ENCODE data around the gene AFTPH. TPM values are rescaled to one million over a fixed set of nuclear protein-coding genes. Genes with fewer than 3 reads are reported as not detected.

Gene AFTPH
- total RNA-seq, 1 experiment from 2014 or later, result 13.5 TPM

DNA sequence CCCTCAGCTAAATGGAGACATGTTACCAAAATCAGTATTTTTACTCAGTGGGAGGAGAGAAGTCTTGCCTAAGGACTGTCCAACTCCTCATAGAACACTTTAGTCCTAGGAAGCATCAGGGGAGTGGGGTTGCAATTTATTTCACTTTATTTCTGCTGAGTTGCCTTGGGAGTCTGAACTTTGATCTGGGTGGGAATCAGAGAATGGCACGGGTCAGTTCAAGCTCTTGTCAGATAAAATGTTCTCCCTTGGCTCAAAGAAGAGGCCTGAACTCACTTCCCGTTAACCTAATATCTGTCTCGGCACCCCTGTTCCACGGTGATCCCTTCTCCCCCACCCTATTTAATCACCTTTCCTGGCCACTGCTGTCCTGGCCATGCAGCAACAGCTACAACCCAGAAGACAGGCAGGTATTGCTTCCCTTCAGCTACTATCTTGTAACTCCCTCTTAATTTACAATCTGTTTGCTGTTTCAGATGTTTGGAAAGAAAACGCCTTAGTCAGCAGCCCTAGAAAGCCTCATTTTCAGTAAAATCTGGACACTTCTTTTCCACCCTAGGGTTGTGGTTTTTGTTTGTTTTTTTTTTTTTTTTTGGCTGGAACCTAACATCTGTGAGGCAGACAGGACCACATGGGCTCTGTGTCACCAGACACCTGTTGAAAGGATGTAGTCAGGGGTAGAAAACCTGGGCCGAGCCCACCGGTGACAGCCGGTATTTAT, 77.1 kb downstream of the AFTPH start:
- DNase-seq, result no peak
- Histone ChIP-seq H3K23me2 (ENCODE audit: insufficient read length, low read depth, low read length, poor library complexity, severe bottlenecking) (no peaks in the 10 kb centered on the region), H3K27me3 (ENCODE audit: insufficient read depth, low read length) (no peaks in the 10 kb centered on the region), H3K79me2 (ENCODE audit: insufficient read depth, low read length) (no peaks in the 10 kb centered on the region), H2BK20ac (ENCODE audit: low read depth, low read length, poor library complexity, severe bottlenecking) (no peak overlapping the region), H3K27ac (ENCODE audit: insufficient read length, low read depth, low read length) (no peak overlapping the region), H4K91ac (ENCODE audit: insufficient read length, low read depth, low read length) (no peak overlapping the region), H3K23ac (ENCODE audit: insufficient read length, low read depth, low read length) (no peak overlapping the region), H4K5ac (ENCODE audit: insufficient read length, low read depth, low read length) (no peak overlapping the region), H2AK5ac (ENCODE audit: insufficient read length, low read length) (no peak overlapping the region), H2AFZ (ENCODE audit: low read length) (no peak overlapping the region), H4K8ac (replicated peaks; ENCODE audit: insufficient read length, low read depth, low read length) (no peak overlapping the region), H3K4me2 (ENCODE audit: insufficient read depth, insufficient read length, low read length) (no peak overlapping the region), H3K9me3 (ENCODE audit: control insufficient read depth, low read depth, low read length) (no peaks in the 10 kb centered on the region), H2BK120ac (ENCODE audit: low read depth, low read length, poor library complexity, severe bottlenecking) (no peak overlapping the region), H3K18ac (ENCODE audit: insufficient read length, low read depth, low read length) (no peak overlapping the region), H2BK15ac (ENCODE audit: low read depth, low read length) (no peak overlapping the region), H2BK12ac (ENCODE audit: insufficient read length, low read depth, low read length) (no peak overlapping the region), H2BK5ac (ENCODE audit: insufficient read length, low read length) (no peak overlapping the region), H3K9ac (ENCODE audit: extremely low read depth, insufficient read length, low read length) (no peak overlapping the region), H3T11ph (ENCODE audit: low read length) (no peak overlapping the region), H3K56ac (ENCODE audit: insufficient read length, low read depth, low read length) (no peak overlapping the region), H3K79me1 (ENCODE audit: insufficient read depth, low read depth, low read length, poor library complexity, severe bottlenecking) (no peaks in the 10 kb centered on the region), H4K20me1 (ENCODE audit: control insufficient read depth, insufficient read depth, insufficient read length) (no peaks in the 10 kb centered on the region), H3K4ac (ENCODE audit: low read depth, low read length) (no peak overlapping the region), H3K4me1 (ENCODE audit: insufficient read depth, low read length) (no peaks in the 10 kb centered on the region), H3K14ac (ENCODE audit: insufficient read depth, low read length) (no peak overlapping the region)
- Mint-ChIP-seq H3K4me1 (peaks cover 2 to 10% of the 10 kb centered on the region in 2 experiments; a peak in 3 of 4 replicates), H3K27ac (no peak overlapping the region; a peak in 1 of 7 replicates), H3K4me3 (no peak overlapping the region), H3K27me3 (ENCODE audit: low read depth) (peaks cover 8% of the 10 kb centered on the region), H3K9me3 (peaks cover 4 to 7% of the 10 kb centered on the region in 2 experiments; a peak in 4 of 5 replicates), H3K36me3 (ENCODE audit: insufficient read depth in 1 of 3, low read depth in 3 of 3) (peaks cover 4 to 12% (median 4%) of the 10 kb centered on the region in 3 experiments; a peak in 4 of 7 replicates)
- no CpG with 5 or more reads among the region's 8 CpGs for WGBS (ENCODE audit: extremely low coverage, insufficient read length, low lambda C conversion rate)
- TF ChIP-seq, protein P1, sequence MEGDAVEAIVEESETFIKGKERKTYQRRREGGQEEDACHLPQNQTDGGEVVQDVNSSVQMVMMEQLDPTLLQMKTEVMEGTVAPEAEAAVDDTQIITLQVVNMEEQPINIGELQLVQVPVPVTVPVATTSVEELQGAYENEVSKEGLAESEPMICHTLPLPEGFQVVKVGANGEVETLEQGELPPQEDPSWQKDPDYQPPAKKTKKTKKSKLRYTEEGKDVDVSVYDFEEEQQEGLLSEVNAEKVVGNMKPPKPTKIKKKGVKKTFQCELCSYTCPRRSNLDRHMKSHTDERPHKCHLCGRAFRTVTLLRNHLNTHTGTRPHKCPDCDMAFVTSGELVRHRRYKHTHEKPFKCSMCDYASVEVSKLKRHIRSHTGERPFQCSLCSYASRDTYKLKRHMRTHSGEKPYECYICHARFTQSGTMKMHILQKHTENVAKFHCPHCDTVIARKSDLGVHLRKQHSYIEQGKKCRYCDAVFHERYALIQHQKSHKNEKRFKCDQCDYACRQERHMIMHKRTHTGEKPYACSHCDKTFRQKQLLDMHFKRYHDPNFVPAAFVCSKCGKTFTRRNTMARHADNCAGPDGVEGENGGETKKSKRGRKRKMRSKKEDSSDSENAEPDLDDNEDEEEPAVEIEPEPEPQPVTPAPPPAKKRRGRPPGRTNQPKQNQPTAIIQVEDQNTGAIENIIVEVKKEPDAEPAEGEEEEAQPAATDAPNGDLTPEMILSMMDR (conservative IDR thresholded peaks at IDR 0.05), result no peak

All from H9 (cell line).